Measurements from ENCODE around the gene NECAB3.

NECAB3 gene

GRCh38 chr20:33664085-33664761 lies 10.0 kb downstream of the NECAB3 start:
- no peak for DNase-seq (ENCODE audit: low spot score)

GRCh38 chr20:33663161-33664084 lies 10.8 kb downstream of the NECAB3 start:
- DNase-seq (ENCODE audit: low spot score), result peak; percentile 88

DNA sequence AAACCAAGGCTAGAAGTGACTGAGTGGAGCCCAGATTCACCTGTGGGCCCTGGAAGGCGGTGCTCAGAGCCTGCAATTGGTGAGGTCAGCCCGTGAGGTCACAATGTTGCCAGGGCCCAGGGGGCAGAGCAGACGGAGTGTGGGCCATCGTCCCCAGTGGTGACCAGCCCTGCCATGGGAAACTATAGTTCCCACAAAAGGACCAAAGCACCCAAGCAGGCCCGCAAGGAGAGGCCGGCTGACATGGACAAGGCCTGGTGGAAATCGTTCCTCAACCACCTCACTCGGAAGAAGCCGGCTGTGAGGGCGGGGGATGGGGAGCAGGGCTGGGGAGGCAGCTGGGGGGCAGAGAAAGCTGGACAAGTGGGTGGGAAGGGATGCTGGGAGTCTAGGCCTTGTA lies 12.1 kb downstream of the NECAB3 start, which contains the start of gene C20orf144:
TSS of gene C20orf144 (plus strand) at position 156 of the 400 bp plus-strand sequence. CDS start at position 175, 19 bp downstream.
- DNase-seq (ENCODE audit: low spot score), result no peak

DNA sequence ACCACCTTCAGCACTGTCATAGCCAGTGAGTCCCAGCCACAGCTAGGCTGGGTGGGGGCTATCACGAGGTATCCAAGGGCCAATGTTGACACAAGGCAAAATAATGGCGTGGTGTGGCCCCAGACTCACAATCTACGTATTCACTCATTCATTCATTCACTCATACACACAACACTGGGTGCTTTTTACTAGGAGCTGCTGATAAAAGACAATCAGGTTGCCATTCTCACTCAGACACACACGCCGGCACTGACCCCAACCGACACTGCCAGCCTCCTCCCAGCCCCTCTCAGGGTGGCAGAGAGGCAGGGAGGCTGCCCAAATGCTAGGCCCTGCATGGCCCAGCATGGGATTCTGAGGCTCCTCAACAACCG lies 13.6 kb downstream of the NECAB3 start:
- DNase-seq (ENCODE audit: low spot score), result no peak

GRCh38 chr20:33660035-33660684 lies 14.1 kb downstream of the NECAB3 start:
- no peak for DNase-seq (ENCODE audit: low spot score)

DNA sequence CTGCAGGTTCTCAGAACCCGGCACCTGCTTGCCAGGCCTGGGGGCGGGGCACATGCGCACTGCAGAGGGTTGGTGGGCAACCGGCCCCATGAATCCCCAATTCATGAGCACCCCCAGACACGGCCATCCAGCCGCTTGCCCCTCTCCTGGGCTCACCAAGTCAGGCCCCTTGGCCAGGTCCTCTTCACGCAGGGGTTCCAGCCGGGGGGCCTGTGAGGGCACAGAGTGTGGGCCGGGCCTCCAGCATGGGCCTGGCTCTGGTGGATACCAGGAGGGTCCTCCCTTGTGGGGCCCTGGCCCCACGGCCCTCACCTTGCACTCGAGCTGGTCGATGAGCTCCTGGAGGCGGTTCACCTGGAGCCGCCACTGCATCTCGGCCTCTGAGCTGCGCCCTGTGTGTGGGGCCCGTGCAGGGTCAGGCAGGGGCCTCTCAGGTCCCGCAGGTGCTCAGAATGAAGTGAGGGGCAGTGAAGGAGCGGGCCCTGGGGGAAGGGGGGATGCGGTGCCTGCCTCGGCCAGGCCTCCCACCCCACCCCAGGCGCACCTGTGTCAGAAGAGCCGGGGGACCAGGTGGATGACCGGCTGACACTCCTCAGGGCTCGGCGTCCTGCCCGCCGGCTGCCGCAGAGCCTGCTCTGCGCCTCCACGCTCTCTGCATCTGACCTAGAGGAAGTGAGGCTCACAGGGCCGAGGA lies 14.7 kb downstream of the NECAB3 start:
- DNase-seq (ENCODE audit: low spot score), result no peak

DNA sequence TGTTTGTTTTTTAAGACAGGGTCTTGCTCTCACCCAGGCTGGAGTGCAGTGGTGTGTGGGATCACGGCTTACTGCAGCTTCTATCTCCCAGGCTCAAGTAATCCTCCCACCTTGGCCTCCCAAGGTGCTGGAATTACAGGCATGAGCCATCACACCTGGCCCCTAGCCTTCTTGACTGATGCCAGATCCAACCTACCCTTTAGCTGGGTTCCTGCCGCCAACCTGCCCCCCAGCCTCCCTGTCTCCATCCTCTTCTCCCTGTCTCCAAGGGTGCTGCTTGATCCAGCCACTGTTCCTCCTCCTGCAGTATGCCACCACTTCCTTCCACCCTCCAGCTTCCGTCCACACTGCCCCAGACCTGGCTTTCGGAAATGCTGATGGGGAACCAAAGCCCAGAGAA lies 15.3 kb downstream of the NECAB3 start:
- DNase-seq (ENCODE audit: low spot score), result no peak

GRCh38 chr20:33658510-33658909 lies 15.7 kb downstream of the NECAB3 start:
- no peak for DNase-seq (ENCODE audit: low spot score)

DNA sequence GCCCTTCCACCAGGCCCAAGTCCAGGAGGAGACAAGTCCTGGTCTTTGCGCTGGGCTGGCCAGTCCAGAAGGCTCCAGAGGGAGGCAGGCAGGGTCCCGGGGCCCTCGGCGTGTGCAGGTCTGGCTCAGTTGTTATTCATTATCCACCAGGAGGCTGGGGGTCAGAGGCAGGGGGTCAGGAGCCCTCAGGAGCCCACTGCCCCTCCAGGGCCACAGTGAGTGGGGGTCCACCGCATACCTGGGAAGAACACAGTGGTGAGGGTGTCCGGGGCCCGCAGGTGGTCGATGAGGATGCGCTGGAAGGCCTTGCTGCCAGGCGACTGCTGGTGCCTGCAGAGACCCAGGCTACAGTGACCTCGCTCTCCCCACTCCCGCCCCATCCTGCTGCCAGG lies 16.5 kb downstream of the NECAB3 start:
- DNase-seq (ENCODE audit: low spot score), result no peak

GRCh38 chr20:33656783-33657703 lies 17.2 kb downstream of the NECAB3 start:
- DNase-seq (ENCODE audit: low spot score), result no peak

- DNase-seq (ENCODE audit: low spot score), result peak; percentile 2
Measured at GRCh38 chr20:33656010-33656782, 18.0 kb downstream of the NECAB3 start.

DNA sequence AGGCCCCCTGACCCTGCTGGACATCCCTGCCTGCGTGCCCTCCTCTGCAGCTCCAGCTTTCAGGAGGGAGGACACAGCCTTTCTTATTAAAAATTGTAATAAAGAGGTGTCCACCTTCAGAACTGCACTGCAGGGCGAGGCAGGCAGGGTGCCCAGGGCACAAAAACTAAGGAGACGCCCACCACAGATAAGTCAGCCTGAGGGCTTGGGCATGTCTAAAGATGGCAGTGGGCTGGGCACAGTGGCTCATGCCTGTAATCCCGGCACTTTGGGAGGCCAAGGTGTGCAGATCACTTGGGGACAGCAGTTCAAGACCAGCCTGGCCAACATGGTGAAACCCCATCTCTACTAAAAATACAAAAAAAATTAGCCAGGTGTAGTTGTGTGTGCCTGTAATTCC lies 19.1 kb downstream of the NECAB3 start:
- no peak for DNase-seq (ENCODE audit: low spot score)

DNA sequence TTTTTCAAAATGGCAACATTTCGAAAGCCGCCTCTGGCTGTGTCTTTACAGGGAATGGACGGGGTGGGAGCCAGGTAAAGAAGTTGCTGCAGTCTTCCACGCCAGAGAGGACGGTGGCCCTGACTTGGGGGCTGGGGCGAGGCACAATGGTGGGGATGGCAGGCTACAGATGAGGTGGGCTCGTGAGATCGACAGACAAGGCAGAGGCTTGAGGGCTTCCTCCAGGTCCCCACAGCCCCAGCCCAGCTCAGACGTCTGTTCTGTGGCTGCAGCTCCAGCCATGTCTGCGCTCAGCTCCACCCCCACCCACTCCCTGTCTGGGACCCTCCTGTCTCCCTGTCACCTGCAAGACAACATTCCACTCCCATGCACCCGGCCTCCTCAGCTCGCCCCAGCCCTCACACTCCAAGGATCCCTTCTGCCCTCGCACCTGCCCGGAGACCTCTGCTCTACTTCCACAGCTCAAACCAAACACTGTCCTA lies 19.5 kb downstream of the NECAB3 start:
- no peak for DNase-seq (ENCODE audit: low spot score)

DNA sequence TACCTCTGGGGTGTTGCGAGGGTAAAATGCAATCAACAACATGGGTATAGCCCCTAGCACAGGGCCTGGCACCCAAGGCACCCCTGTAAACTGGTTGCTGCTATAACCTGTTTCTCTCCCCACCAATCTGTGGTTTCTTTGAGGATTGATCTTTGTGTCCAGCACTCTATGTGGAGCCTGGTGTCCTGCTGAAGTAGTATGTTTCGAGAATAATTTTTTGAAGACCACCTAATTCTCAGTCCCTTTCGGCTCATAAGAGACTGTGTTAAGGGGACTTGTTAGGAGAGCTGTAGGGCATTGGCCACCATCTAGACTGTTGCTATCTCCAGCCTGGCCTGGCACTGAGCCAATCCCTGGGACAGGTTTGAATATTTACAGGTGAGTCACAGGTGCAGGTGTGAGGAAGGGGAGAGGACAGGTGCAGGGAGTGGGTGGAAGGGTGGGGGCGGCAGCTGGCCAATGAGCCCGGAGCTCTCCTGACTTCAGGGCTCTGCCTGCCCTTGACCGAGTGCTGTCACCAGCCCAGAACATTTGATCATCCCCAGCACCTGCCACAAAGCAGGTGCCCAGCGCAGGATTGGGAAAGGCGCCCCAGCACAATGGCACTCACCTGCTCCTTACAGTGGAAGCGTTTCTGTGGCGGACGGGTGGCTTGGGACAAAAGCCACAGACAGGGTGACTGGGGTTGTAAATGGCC lies 20.2 kb downstream of the NECAB3 start:
- no peak for DNase-seq (ENCODE audit: low spot score)

DNA sequence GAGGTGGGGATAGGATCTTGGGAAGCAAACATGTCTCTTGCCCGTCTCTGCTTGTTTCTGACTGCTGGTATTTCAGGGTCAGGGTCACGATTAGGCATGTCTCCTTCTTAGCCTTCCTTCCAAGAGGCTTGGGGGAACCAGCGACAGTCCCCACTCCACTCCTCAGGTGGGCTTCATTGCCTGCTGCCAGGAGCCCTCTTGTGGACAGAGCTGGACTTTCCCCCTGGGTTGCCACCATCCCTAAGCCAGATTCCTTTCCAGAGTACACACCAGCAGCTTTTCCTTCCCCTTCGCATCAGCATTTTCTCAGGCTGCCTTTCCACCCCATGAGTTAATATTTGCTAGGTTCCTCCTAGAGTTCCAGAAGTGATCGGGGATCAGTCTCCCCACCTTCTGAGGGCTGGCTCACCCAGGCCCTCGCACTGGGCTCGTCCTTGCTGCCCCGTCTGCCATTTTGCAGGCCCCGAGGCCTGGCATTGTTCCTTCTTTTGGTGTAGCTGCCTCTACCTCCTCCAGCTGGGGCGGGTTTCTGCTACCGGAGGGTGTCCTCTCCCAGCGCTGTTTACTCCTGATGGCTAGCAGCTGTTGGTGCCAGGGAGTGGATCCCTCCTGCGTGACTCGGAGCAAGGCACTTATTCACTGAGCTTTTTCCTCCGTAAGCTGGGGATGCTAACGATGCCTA lies 20.9 kb downstream of the NECAB3 start:
- peak; percentile 84 for DNase-seq (ENCODE audit: low spot score)

DNA sequence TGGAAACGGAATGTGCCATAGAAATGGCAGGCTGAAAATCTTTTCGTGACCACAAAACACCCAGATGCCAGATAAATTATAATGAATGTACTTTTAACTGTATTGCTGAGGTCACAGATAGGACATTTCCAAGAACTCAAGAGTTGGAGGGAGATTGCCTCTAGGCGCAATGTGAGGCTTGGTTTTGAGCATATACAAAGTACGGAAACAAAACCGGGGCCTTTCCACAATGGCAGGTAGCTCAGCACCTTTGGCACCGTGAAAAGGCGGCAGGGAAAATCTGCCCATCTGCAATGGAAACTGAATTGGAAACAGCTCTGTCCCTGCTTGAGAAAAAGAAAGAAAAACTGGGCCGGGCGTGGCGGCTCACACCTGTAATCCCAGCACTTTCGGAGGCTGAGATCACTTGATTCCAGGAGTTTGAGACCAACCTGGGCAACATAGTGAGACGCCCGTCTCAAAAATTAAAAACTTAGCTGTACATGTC lies 22.6 kb downstream of the NECAB3 start:
- no peak for DNase-seq (ENCODE audit: low spot score)

- DNase-seq (ENCODE audit: low spot score), result no peak
Measured at GRCh38 chr20:33650753-33651561, 23.3 kb downstream of the NECAB3 start.
